Esophagus (tissue), 2 donors: ENCODE results near the gene SYDE2. TPM values are rescaled to one million over a fixed set of nuclear protein-coding genes. Genes with fewer than 3 reads are reported as not detected.

ENCODE experiments used
- H3K27ac ChIP-seq, 2 donors: one replicate each; pipeline ENCODE4 v1.5.1; 2013; ENCODE audit warnings: low read depth in 2 of 2, mild to moderate bottlenecking in 2 of 2, inconsistent platforms in 1 of 2, low read length in 1 of 2, moderate library complexity in 1 of 2
- H3K27me3 ChIP-seq, 2 donors: one replicate each; pipeline ENCODE4 v1.6.1; 2013; ENCODE audit warnings: low read length in 2 of 2, control low read depth in 1 of 2, mild to moderate bottlenecking in 1 of 2; ENCODE audit not compliant: insufficient read depth in 2 of 2, control insufficient read depth in 1 of 2
- H3K36me3 ChIP-seq, 2 donors: one replicate each; pipeline ENCODE4 v1.6.1; 2013; ENCODE audit warnings: low read length in 1 of 2; ENCODE audit not compliant: control insufficient read depth in 2 of 2, insufficient read depth in 2 of 2
- H3K4me1 ChIP-seq, 2 donors: one replicate each; pipeline ENCODE4 v1.6.1; 2013; ENCODE audit warnings: low read length in 1 of 2; ENCODE audit not compliant: control insufficient read depth in 2 of 2, insufficient read depth in 2 of 2
- H3K4me3 ChIP-seq, 2 donors: one replicate each; pipeline ENCODE4 v1.5.1; 2013; ENCODE audit warnings: low read length in 2 of 2, mild to moderate bottlenecking in 2 of 2, low read depth in 1 of 2, moderate library complexity in 1 of 2
- H3K9me3 ChIP-seq, 2 donors: one replicate each; pipeline ENCODE4 v1.6.1; 2013; ENCODE audit warnings: mild to moderate bottlenecking in 2 of 2, low read depth in 1 of 2, low read length in 1 of 2, moderate library complexity in 1 of 2; ENCODE audit not compliant: control insufficient read depth in 2 of 2, insufficient read depth in 1 of 2
- WGBS, 2 donors: extraction: QIAGEN DNeasy Blood & Tissue Kit; methylation state at CpG; one replicate each; pipeline ENCODE4 v1.1.7; 2013; 5-methylcytosine and 5-hydroxymethylcytosine counted together
- polyA plus RNA-seq, 2 donors: library from polyadenylated mRNA; stranded (reverse); fragments of 200-250 nt; gene quantifications; one replicate each; pipeline ENCODE4 v1.2.3, GENCODE V29; 2013
- donor health status: healthy with polysubstance abuse.
- donor health status: Bipolar disorder and iron deficiency.

The SYDE2 gene
- polyA plus RNA-seq, 2 donors, result 0.51 to 0.62 TPM

DNA sequence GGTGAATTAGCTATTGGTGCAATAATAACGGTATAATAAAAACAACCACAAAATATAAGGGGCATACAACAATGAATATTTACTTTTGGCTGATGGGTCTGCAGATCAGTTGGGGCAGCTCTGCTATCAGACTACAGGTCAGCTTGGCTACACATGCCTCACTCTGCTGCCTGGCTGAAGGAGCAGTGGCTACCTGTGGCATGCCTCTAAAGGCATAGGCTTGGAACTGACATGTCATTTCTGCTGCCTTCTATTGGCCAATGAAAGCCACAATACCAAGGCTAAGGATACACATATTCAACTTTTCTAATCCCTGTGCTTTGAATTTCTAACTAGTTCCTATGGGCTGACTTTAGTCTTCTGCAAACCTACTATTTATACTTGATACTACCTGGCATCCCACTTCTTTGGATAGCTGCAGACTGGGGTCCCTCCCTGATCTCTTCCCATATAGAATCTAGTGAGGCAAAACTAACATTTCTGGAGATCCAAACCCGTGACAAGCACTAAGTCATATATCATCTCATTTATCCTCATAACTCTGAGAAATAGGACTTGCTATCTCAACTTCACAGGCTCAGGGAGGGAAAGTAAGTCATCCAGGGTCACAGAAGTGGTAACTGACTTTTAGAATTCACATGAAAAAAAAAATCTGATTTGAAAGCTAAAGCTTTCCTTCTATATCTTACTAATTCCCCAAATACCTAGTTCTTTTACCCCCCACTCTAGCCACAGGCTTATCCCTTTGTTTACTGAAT lies 19.2 kb upstream of the SYDE2 start:
- H3K4me1 ChIP-seq, result peaks cover 1 to 2% of the 10 kb centered on the region in 2 donors
- no peaks in the 10 kb centered on the region for H3K27me3 ChIP-seq
- peak overlapping the region in 1 of 2 donors; percentile 30 for H3K27ac ChIP-seq
- WGBS, 2 donors, result 85 to 87% methylated on average over 2 of the region's 2 CpGs
- H3K36me3 ChIP-seq, result no peaks in the 10 kb centered on the region
- H3K4me3 ChIP-seq, result no peak overlapping the region
- no peaks in the 10 kb centered on the region for H3K9me3 ChIP-seq

- no peak overlapping the region for H3K4me3 ChIP-seq
- no peaks in the 10 kb centered on the region for H3K27me3 ChIP-seq
- H3K27ac ChIP-seq, result no peak overlapping the region
- H3K4me1 ChIP-seq, result peaks cover 0 to 2% of the 10 kb centered on the region in 2 donors
- H3K36me3 ChIP-seq, result no peaks in the 10 kb centered on the region
- no peaks in the 10 kb centered on the region for H3K9me3 ChIP-seq
Observed at GRCh38 chr1:85216697-85217096, 15.9 kb upstream of the SYDE2 start.

DNA sequence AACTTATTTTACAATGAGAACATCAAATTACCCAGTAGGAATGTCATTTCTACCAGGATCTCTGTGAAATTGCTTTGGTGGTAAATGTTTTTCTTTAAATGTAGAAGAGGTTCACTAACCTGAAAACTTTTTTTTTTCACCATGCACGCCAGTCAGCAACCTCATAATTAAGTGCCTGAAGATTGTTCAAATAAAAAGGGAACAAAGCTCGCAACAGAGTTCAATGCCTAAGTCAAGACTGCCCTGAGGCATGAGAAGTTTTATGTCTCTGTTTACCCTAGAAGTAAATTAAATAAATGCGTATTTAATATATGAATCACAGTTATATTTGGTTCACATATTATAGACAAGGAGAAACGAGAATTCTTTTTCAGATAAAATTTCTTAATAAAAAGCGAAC lies 13.8 kb upstream of the SYDE2 start:
- 49 to 64% methylated on average over 5 of the region's 5 CpGs for WGBS, 2 donors
- H3K4me3 ChIP-seq, result no peak overlapping the region
- no peaks in the 10 kb centered on the region for H3K36me3 ChIP-seq
- H3K27ac ChIP-seq, result no peak overlapping the region
- no peaks in the 10 kb centered on the region for H3K4me1 ChIP-seq
- no peaks in the 10 kb centered on the region for H3K9me3 ChIP-seq
- H3K27me3 ChIP-seq, result no peaks in the 10 kb centered on the region

DNA sequence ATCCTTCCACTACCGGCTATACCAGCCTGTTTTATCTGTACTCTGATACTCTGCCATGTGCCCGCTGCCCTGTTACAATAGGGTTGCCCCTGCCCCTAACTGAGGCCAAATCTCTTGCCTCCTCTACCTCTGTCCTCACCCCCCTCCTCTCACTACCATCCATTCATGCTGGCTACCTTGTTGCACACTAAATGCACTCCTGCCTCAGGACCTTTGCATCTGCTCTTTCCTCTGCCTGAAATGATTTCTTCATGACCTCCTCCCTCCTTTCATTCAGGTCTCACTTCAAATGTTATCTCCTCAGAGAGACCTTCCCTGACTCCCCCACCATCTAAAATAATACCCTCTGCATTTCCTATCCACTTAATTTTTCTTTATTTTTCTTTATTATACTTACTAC lies 7.7 kb upstream of the SYDE2 start:
- Histone ChIP-seq H3K4me1 (no peaks in the 10 kb centered on the region), H3K27ac (no peak overlapping the region)
- WGBS, 2 donors, result 83 to 86% methylated on average over 2 of the region's 2 CpGs

GRCh38 chr1:85203573-85204171 lies 2.9 kb upstream of the SYDE2 start:
- H3K4me1 ChIP-seq, result no peaks in the 10 kb centered on the region
- no peaks in the 10 kb centered on the region for H3K9me3 ChIP-seq
- H3K4me3 ChIP-seq, result no peak overlapping the region
- H3K27ac ChIP-seq, result no peak overlapping the region
- H3K27me3 ChIP-seq, result no peaks in the 10 kb centered on the region
- no peaks in the 10 kb centered on the region for H3K36me3 ChIP-seq
- WGBS, 2 donors, result 82 to 88% methylated on average over 2 of the region's 2 CpGs

More for the DNA sequence above, 7.7 kb upstream of the SYDE2 start:
- no peak overlapping the region for H3K4me3 ChIP-seq
- no peaks in the 10 kb centered on the region for H3K36me3 ChIP-seq
- no peaks in the 10 kb centered on the region for H3K27me3 ChIP-seq
- H3K9me3 ChIP-seq, result no peaks in the 10 kb centered on the region

GRCh38 chr1:85202864-85203255 lies 2.0 kb upstream of the SYDE2 start:
- Histone ChIP-seq H3K4me3 (no peak overlapping the region), H3K36me3 (no peaks in the 10 kb centered on the region), H3K9me3 (no peaks in the 10 kb centered on the region), H3K27ac (no peak overlapping the region), H3K4me1 (no peaks in the 10 kb centered on the region), H3K27me3 (no peaks in the 10 kb centered on the region)
- 75 to 83% methylated on average over 2 of the region's 2 CpGs for WGBS, 2 donors

DNA sequence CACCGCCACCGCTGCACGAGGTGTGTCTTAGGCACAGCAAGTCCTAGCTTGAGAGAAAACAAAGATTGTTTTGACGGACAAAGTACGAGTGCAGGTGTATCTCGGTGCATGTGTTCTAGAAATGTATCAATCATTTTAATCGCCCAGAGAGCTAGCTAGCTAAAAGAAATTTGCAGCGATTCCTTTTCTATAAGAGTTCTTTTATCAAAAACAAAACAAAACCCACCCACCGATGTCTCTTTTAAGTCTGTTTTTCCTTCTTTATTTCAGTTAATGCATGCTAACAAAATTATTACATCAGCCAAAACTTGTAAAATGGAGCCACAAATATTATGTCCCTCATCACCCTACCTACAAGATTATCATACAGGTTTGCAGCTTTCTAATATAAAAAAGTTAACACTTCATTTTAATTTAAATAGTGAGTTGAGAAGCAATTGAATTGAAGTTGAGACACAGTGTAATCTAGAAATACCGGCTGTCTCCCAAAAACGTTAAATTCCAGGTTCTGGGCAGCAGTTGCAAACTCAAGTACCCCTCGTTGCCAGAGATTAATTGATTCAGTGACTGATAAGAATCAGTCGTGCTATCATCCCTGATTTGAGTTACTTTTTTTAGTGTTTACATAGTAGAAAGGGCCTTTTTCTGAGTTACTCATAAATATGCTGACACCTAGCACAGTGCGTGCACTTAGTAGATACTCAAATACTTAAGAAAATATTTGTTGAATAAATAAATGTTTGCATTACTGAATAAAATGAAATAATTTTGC lies 1.5 kb upstream of the SYDE2 start:
- 17 to 18% methylated on average over 14 of the region's 14 CpGs for WGBS, 2 donors
- H3K27me3 ChIP-seq, result no peaks in the 10 kb centered on the region
- no peaks in the 10 kb centered on the region for H3K4me1 ChIP-seq

DNA sequence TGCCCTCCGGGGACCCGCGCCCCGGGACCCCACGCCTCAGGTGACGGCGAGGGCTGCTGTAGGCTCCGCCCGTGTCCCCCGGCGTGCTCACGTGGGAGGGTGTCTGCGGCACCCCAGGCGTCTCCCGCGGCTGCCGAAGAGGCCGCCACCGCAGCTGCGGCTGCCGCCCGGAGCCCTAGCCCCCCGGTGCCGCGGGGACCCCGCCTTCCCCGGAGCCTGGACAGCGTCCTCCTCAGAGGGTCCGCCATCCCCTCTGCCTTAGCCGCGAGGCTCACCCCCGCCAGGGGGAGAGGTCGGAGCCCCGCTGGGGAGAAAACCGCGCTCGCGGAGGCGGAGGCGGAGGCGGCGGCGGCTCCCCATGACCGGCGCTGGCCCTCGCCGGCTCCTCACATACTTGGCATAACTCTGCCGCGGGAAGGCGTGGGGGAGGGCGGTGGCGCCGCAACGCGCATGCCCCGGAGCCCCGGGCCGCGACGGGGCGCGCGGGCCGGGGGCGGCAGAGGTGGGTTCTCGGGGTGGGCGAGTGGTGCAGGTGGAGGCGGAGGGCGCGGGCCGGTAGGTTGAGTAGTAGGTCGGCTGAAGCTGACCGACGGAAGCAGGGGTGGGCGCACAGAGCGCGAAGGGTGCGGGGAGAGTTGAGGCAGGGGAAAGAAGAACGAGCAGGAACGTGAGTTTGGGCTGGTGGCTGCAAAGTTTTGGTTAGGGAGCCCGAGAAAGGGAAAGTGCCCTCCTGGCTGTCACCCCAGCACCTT lies 700 bp upstream of the SYDE2 start:
- H3K27ac ChIP-seq, result peak overlapping the region; percentile 94 to 99
- no peaks in the 10 kb centered on the region for H3K36me3 ChIP-seq
- no peaks in the 10 kb centered on the region for H3K9me3 ChIP-seq
- H3K4me3 ChIP-seq, result peak overlapping the region; percentile 85 to 95
- no peaks in the 10 kb centered on the region for H3K27me3 ChIP-seq
- WGBS, 2 donors, result 1% methylated on average over 72 to 81 of the region's 81 CpGs
- H3K4me1 ChIP-seq, result no peaks in the 10 kb centered on the region

More for the DNA sequence above, 1.5 kb upstream of the SYDE2 start:
- Histone ChIP-seq H3K27ac (peak overlapping the region; percentile 94 to 99), H3K36me3 (no peaks in the 10 kb centered on the region), H3K4me3 (peak overlapping the region; percentile 85 to 95), H3K9me3 (no peaks in the 10 kb centered on the region)
